ENCODE measurements around the gene KIF3A.

GRCh38 chr5:132729896-132730295, 7.5 kb downstream of the KIF3A start:
- TF ChIP-seq CTCF (IDR thresholded peaks at IDR 0.05; ENCODE audit: low read length) (no peak), EZH2 (optimal IDR thresholded peaks at IDR 0.05; ENCODE audit: low read depth, low read length) (no peak)

All from MM.1S (cell line).